Tibial artery (tissue), 4 donors: ENCODE results near the gene SMARCC2.

ENCODE experiments used
- DNase-seq, 2 donors: peaks; one replicate each; pipeline ENCODE4 v3.0.0-alpha.2; 2019
- H3K27ac ChIP-seq, 2 donors: fragments of 200-600 bp; sonication (generic) in 1 of 2; 1 replicate in 1 of 2; 2 replicates in 1 of 2; pipeline ENCODE4 v1.5.1; 2018 to 2019; ENCODE audit warnings: mild to moderate bottlenecking in 1 of 2
- H3K27me3 ChIP-seq, 2 donors: fragments of 200-600 bp; sonication (generic) in 1 of 2; one replicate each; pipeline versions ENCODE4 v1.5.1 to v1.6.0; 2016 to 2019
- H3K36me3 ChIP-seq, 3 donors: fragments of 200-600 bp; sonication (generic) in 2 of 3; one replicate each; pipeline ENCODE4 v1.5.1; 2016 to 2019; ENCODE audit warnings: mild to moderate bottlenecking in 2 of 3
- H3K4me1 ChIP-seq, 4 donors: fragments of 200-600 bp; sonication (generic) in 2 of 4; 1 replicate in 3 of 4; 2 replicates in 1 of 4; pipeline ENCODE4 v1.5.1; 2016 to 2019
- H3K4me3 ChIP-seq, 2 donors: fragments of 200-600 bp; sonication (generic) in 1 of 2; 1 replicate in 1 of 2; 2 replicates in 1 of 2; pipeline ENCODE4 v1.5.1; 2018 to 2019; ENCODE audit warnings: mild to moderate bottlenecking in 2 of 2
- H3K9me3 ChIP-seq, 3 donors: fragments of 200-600 bp; sonication (generic) in 1 of 3; one replicate each; pipeline ENCODE4 v1.5.1; 2016 to 2019
- CTCF ChIP-seq, 2 experiments: fragments of 200-600 bp in 1 of 2; fragments of 450-650 bp in 1 of 2; IDR thresholded peaks; one replicate each; pipeline ENCODE4 v1.5.1; 2017 to 2019; ENCODE audit warnings: antibody characterized with exemption in 2 of 2, mild to moderate bottlenecking in 1 of 2, moderate library complexity in 1 of 2
- intact Hi-C: fragments of 100-400 bp; cut with DNase I; formaldehyde crosslinking; loops from one replicate; pipeline ENCODE4 v1.15.0; 2023; ENCODE audit warnings: low total_unique reads

Gene SMARCC2

GRCh38 chr12:56189099-56189917 is at the start of gene SMARCC2:
Gene SMARCC2 (minus strand): TSS chr12:56189483. CDS start chr12:56189461, 22 bp downstream.
- Histone ChIP-seq H3K27me3 (no peaks in the 10 kb centered on the region), H3K9me3 (no peaks in the 10 kb centered on the region), H3K4me1 (peaks cover 0 to 28% (median 23%) of the 10 kb centered on the region in 4 donors), H3K27ac (peak within 1 kb of the TSS; percentile 94 to 99), H3K4me3 (peak within 1 kb of the TSS; percentile 92 to 95), H3K36me3 (peaks cover 17 to 30% (median 25%) of the 10 kb centered on the region in 3 donors)
- peak; percentile 86 to 95 for DNase-seq
- intact Hi-C loops = loop anchor here (2.0 kb wide), 1 partner anchor 63 kb away; no protein-coding TSS in a partner anchor
- TF ChIP-seq CTCF (IDR thresholded peaks at IDR 0.05) = peak; percentile 60 to 94

DNA sequence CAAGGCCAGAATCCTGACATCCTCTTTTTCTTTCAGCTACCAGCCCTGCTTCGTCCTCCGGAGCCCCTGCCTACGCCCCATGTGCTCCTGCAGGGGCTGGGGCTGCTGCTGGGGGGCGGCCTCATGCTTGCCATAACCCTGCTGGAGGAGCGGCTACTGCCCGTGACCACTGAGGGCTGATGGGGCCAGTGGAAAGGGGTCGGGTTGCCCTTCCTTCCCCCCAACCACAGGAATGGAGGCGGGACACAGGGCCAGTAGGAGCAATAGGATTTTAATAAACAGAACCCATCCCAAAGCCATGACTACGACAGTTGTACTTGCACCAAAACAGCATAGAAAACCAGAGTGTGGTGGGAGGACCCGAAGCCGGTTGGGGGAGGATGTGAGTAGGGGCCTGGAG is 48.3 kb upstream of the SMARCC2 start:
- Histone ChIP-seq H3K4me3 (no peak overlapping the region), H3K36me3 (peaks cover 27 to 65% (median 51%) of the 10 kb centered on the region in 3 donors), H3K9me3 (no peaks in the 10 kb centered on the region), H3K27me3 (no peaks in the 10 kb centered on the region), H3K27ac (no peak overlapping the region), H3K4me1 (no peaks in the 10 kb centered on the region)
- intact Hi-C loops = no loop called here
- DNase-seq = no peak
- TF ChIP-seq CTCF (IDR thresholded peaks at IDR 0.05) = no peak

DNA sequence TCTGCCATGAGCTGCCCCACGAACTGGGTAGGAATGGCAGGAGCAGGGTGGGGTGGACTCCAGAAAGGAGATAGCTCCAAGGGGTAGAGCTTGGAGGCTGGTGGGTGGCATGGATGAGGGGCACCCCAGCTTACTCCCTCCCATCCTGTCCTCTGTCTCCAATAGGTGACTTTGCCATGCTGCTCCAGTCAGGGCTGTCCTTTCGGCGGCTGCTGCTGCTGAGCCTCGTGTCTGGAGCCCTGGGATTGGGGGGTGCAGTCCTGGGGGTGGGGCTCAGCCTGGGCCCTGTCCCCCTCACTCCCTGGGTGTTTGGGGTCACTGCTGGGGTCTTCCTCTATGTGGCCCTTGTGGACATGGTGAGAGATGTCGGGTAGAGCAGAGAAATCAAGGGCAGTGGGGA is 47.7 kb upstream of the SMARCC2 start:
- no peak for DNase-seq
- TF ChIP-seq CTCF (IDR thresholded peaks at IDR 0.05) = no peak
- Histone ChIP-seq H3K4me3 (no peak overlapping the region), H3K9me3 (no peaks in the 10 kb centered on the region), H3K27ac (no peak overlapping the region), H3K27me3 (no peaks in the 10 kb centered on the region), H3K36me3 (peaks cover 22 to 59% (median 45%) of the 10 kb centered on the region in 3 donors), H3K4me1 (no peaks in the 10 kb centered on the region)
- intact Hi-C loops = no loop called here

- no peak for TF ChIP-seq CTCF (IDR thresholded peaks at IDR 0.05)
- H3K27ac ChIP-seq = no peak overlapping the region
- peaks cover 14 to 50% (median 36%) of the 10 kb centered on the region in 3 donors for H3K36me3 ChIP-seq
- intact Hi-C loops = no loop called here
- DNase-seq = no peak
- H3K27me3 ChIP-seq = no peaks in the 10 kb centered on the region
- no peaks in the 10 kb centered on the region for H3K9me3 ChIP-seq
- H3K4me3 ChIP-seq = no peak overlapping the region
- H3K4me1 ChIP-seq = no peaks in the 10 kb centered on the region
Observed at GRCh38 chr12:56236091-56236490, 46.8 kb upstream of the SMARCC2 start.

GRCh38 chr12:56234746-56235436 is 45.6 kb upstream of the SMARCC2 start:
- Histone ChIP-seq H3K27ac (no peak overlapping the region), H3K36me3 (peaks cover 5 to 38% (median 24%) of the 10 kb centered on the region in 3 donors), H3K4me3 (no peak overlapping the region), H3K27me3 (no peaks in the 10 kb centered on the region), H3K4me1 (no peaks in the 10 kb centered on the region), H3K9me3 (no peaks in the 10 kb centered on the region)
- intact Hi-C loops = no loop called here
- no peak for DNase-seq
- TF ChIP-seq CTCF (IDR thresholded peaks at IDR 0.05) = no peak
